ENCODE data around the gene AMBRA1.
"Not testable (repeated sequence)": the region's sequence is repeated elsewhere in the genome, so short reads cannot be mapped to it uniquely, and the experiment has no call there.

The AMBRA1 gene

GRCh38 chr11:46379482-46380293, 214.1 kb downstream of the AMBRA1 start:
- not testable (repeated sequence) for DNase-seq

GRCh38 chr11:46378811-46379481, 214.9 kb downstream of the AMBRA1 start:
- no peak for DNase-seq

GRCh38 chr11:46378296-46378695, 215.5 kb downstream of the AMBRA1 start:
- no peak for DNase-seq

GRCh38 chr11:46377831-46378230, 216.0 kb downstream of the AMBRA1 start:
- DNase-seq, result no peak

- no peak for DNase-seq
Measured at GRCh38 chr11:46377290-46377689, 216.5 kb downstream of the AMBRA1 start.

GRCh38 chr11:46376258-46377050, 217.4 kb downstream of the AMBRA1 start:
- DNase-seq, result no peak

- no peak for DNase-seq
Measured at GRCh38 chr11:46375392-46376101, 218.3 kb downstream of the AMBRA1 start.

GRCh38 chr11:46374815-46375214, 219.0 kb downstream of the AMBRA1 start:
- DNase-seq, result no peak

GRCh38 chr11:46373787-46374740, 219.8 kb downstream of the AMBRA1 start:
- no peak for DNase-seq

- DNase-seq, result not testable (repeated sequence)
Measured at GRCh38 chr11:46372501-46372900, 221.3 kb downstream of the AMBRA1 start.

GRCh38 chr11:46372086-46372485, 221.7 kb downstream of the AMBRA1 start:
- no peak for DNase-seq

- DNase-seq, result not testable (repeated sequence)
Measured at GRCh38 chr11:46371262-46371661, 222.6 kb downstream of the AMBRA1 start.

- no peak for DNase-seq
Measured at GRCh38 chr11:46370253-46370652, 223.6 kb downstream of the AMBRA1 start.

- peak; percentile 71 for DNase-seq
Measured at GRCh38 chr11:46369458-46370152, 224.2 kb downstream of the AMBRA1 start.

- DNase-seq, result no peak
Measured at GRCh38 chr11:46367916-46368267, 225.9 kb downstream of the AMBRA1 start.

GRCh38 chr11:46367244-46367915, 226.4 kb downstream of the AMBRA1 start:
- DNase-seq, result peak; percentile 81

- DNase-seq, result no peak
Measured at GRCh38 chr11:46366661-46367161, 227.1 kb downstream of the AMBRA1 start.

- no peak for DNase-seq
Measured at GRCh38 chr11:46366260-46366659, 227.6 kb downstream of the AMBRA1 start.

GRCh38 chr11:46364791-46365190, 229.0 kb downstream of the AMBRA1 start:
- DNase-seq, result no peak

GRCh38 chr11:46364056-46364455, 229.8 kb downstream of the AMBRA1 start:
- no peak for DNase-seq

Measured in stimulated activated CD4-positive, alpha-beta T cell treated with anti-CD3 and anti-CD28 coated beads, Interleukin-15, amount 100 ng/mL, for 24 hours (primary cell).